Measurements from ENCODE around the gene ENOSF1.

The ENOSF1 gene

GRCh38 chr18:678482-679182, 33.8 kb downstream of the ENOSF1 start:
- no peak overlapping the region for H3K4me3 ChIP-seq (ENCODE audit: low read depth, low read length)
- no peak for TF ChIP-seq CTCF (IDR thresholded peaks at IDR 0.05; ENCODE audit: low read depth, low read length)

GRCh38 chr18:677951-678381, 34.5 kb downstream of the ENOSF1 start:
- TF ChIP-seq CTCF (IDR thresholded peaks at IDR 0.05; ENCODE audit: low read depth, low read length): no peak
- H3K4me3 ChIP-seq (ENCODE audit: low read depth, low read length): no peak overlapping the region

- no peak overlapping the region for H3K4me3 ChIP-seq (ENCODE audit: low read depth, low read length)
- TF ChIP-seq CTCF (IDR thresholded peaks at IDR 0.05; ENCODE audit: low read depth, low read length): no peak
Measured at GRCh38 chr18:677145-677544, 35.3 kb downstream of the ENOSF1 start.

- TF ChIP-seq CTCF (IDR thresholded peaks at IDR 0.05; ENCODE audit: low read depth, low read length): no peak
Measured at GRCh38 chr18:676736-677135, 35.7 kb downstream of the ENOSF1 start.

GRCh38 chr18:676069-676468, 36.4 kb downstream of the ENOSF1 start:
- no peak for TF ChIP-seq CTCF (IDR thresholded peaks at IDR 0.05; ENCODE audit: low read depth, low read length)
- H3K4me3 ChIP-seq (ENCODE audit: low read depth, low read length): no peak overlapping the region

More at GRCh38 chr18:676736-677135, 35.7 kb downstream of the ENOSF1 start:
- H3K4me3 ChIP-seq (ENCODE audit: low read depth, low read length): no peak overlapping the region

- TF ChIP-seq CTCF (IDR thresholded peaks at IDR 0.05; ENCODE audit: low read depth, low read length): no peak
- no peak overlapping the region for H3K4me3 ChIP-seq (ENCODE audit: low read depth, low read length)
Measured at GRCh38 chr18:675307-675706, 37.1 kb downstream of the ENOSF1 start.

GRCh38 chr18:673769-674168, 38.7 kb downstream of the ENOSF1 start:
- TF ChIP-seq CTCF (IDR thresholded peaks at IDR 0.05; ENCODE audit: low read depth, low read length): no peak
- H3K4me3 ChIP-seq (ENCODE audit: low read depth, low read length): no peak overlapping the region

Data from WI38 (cell line).